ENCODE data around the gene PTTG2.
"Not testable (repeated sequence)": the region's sequence is repeated elsewhere in the genome, so short reads cannot be mapped to it uniquely, and the experiment has no call there.

The PTTG2 gene

DNA sequence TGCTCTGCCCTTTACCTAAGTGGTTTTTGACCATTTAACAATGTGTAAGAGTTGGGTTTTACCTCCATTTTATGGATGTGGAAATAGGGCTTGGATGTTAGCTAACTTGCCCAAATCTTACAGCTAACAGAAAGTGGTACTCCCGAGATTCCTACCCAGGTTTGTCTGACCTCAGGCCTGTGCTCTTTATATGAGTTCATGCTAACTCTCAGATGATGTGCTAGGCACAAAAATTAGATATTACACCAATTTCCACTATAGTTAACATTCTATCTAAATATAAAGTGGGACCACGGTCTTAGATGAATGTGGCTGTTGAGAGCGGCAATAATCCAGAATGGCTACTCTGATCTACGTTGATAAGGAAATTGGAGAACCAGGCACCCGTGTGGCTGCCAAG is at the start of gene PTTG2:
Gene PTTG2 (plus strand): TSS at position 301 of the 400 bp plus-strand sequence. CDS start 37 bp downstream, at position 338.
- no peak for DNase-seq (ENCODE audit: low spot score)

DNA sequence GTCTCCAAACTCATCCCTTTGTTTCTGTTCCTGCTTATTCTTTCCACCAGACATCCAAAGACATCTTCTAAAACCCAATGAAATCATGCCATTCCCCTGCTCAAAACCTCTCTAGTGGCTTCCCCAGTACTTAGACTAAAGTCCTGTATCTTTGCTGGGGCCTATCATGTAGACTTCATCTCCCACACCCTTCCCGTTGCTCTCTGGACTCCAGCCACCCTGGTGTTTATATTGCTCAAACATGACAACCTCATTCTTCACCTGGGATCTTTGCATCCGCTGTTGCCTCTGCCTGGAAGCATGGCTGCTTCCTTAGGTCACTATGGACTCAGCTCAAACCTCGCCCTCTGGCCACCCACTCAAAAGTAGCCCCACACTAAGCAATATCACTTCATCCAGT is 45.7 kb upstream of the PTTG2 start:
- DNase-seq (ENCODE audit: low spot score), result no peak

DNA sequence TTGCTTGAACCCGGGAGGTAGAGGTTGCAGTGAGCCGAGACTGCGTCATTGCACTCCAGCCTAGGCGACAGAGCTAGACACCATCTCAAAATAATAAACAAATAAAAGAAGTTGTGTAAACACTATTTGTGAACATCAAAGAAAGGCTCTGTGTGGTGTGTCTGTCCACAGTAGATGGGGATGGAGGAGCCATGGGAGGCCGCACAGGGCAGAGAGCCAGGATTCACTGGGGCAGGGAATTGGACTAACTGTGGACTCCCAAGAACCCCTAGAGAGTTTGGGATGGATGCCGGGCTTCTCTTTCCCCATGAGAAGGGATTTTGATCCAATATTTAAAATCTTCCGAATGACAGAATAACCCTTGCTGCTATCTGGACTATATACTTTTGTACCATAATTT is 42.8 kb upstream of the PTTG2 start:
- DNase-seq (ENCODE audit: low spot score), result no peak

DNA sequence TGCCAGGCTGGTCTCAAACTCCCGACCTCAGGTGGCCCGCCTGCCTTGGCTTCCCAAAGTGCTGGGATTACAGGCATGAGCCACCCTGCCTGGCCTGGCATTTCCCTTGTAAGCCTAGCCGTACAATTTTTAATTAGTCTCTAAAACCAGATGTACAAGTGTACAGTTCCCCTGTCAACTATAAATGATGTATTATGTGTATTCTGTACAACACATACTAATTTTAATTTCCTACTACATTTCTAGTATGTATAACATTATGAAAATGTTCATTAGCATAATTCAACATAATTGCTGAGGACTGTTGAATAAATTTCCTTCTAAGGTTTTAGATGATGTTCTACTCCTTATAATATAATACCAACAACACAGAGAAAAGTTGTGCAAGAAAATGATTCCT is 41.5 kb upstream of the PTTG2 start:
- DNase-seq (ENCODE audit: low spot score), result no peak

DNA sequence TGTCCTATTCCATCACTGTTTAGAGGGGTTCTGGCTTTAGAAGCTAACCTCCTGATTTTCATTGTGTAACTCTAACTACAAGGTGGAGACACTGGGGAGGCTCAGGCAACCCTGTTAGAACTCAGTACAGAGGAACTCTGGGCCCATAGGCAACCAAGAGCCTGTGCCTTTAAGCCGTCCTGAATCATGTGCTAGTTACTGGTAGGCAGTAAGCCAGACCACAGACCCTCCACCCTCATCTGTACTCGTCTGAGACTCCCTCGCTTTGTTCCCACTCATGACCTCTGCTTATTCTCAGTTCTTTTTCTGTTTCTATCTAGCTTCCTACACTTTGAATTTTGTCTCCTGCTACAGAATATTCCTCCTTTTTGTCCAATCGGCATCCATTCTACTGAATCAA is 37.9 kb upstream of the PTTG2 start:
- no peak for DNase-seq (ENCODE audit: low spot score)

DNA sequence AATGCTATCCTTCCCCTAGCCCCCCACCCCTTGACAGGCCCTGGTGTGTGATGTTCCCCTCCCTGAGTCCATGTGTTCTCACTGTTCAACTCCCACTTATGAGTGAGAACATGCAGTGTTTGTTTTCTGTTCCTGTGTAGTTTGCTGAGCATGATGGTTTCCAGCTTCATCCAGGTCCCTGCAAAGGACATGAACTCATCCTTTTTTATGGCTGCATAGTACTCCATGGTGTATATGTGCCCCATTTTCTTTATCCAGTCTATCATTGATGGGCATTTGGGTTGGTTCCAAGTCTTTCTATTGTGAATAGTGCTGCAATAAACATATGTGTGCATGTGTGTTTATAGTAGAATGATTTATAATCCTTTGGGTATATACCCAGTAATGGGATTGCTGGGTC is 37.1 kb upstream of the PTTG2 start:
- not testable (repeated sequence) for DNase-seq (ENCODE audit: low spot score)

DNA sequence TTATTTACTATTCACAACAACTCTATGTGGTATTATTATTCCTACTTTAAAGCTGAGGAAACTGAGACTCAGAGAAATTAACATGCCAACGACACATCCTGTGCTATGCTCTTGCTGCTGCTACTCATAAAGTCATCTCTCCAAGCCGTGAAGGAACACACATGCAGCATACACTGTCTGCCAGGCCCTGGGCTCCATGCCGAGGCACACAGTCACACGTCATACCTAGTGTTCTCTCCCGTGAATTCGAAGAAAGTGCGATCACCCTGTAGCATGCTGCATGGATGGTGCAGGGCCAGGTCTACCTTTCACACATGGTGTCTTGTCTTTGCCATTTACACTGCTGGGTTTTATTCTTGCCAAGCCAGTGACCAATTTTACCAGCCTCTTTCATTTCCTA is 35.3 kb upstream of the PTTG2 start:
- DNase-seq (ENCODE audit: low spot score), result no peak

DNA sequence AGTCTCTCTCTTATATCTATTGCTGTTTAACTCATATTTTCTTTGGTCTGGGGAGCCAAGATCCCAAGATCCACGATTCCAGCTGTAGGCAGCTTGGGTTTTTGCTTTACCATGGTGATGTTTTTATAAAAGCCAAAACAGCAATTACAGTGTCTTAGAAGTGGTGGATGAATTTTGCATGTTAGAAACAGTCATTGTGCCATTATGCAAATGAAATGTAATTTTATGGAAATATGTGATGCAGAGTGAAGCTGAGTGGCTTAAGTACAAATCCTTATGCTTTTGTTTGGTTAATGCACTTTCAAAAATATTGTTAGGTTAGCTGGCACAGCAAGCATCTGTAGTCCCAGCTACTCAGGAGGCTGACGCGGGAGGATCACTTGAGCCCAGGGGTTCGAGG is 32.8 kb upstream of the PTTG2 start:
- no peak for DNase-seq (ENCODE audit: low spot score)

DNA sequence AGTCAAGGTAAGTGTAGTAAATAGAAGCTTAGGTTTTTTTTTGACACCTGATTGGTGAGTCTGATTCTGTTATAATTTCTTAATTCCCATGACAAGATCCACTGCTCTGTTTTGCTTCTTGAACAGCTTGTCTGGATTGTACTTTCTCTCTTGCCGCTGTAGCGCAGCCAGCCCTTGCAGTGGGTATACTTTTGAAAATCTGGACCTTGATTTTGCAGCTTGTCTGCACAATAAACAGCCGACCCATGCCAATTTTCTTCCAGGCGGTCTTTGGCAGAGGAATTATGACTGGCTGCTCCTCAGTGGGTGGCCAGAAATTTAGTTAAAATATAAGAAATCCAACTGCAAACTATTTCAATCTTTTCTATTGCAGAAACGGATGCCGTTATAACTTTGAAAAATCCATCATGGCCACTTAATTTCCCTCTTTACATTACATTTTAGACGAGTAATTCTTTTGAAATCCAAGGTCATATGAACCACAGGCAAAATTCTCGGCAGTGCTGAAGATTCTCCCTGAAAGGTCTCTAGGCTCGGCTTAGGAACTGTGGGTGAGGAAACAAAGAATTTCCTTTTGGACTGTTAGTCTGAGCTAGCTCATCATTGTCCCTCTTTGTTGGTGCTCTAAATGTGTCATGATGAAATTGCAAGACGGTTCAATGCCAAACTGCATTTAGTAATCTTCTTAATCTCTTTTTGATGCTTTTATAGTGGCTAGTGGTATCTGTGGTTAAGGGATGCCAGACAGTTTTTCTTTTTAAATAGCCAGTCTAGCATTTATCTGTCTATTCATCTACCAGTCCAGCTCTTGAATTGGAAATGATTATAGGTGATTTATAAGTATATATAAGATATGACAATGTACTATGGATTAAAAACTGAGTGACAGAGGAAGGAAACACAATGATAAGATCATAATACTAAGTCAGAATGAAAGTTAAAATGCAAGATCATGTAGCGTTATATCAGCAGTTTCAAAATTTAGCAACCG is 31.5 kb upstream of the PTTG2 start:
- DNase-seq (ENCODE audit: low spot score), result no peak

DNA sequence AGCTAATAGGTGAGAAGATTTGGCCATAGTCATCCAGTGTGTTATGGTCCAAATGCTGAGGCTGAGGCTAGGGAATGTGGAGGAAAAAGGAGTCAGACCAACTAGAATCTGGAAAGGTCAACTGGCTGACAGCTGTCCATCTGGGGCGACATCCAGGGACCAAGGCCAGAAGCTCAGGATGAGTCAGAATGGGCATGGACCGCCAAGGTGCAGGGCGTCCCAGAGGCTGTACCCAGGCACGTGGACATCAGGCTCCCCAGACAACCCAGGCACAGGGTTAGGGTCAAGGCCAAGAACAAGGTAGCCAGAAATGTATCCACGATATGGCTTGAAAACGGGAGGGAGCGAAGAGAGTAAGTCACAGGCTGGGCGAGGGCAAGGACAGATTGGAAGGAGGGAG is 26.1 kb upstream of the PTTG2 start:
- no peak for DNase-seq (ENCODE audit: low spot score)

DNA sequence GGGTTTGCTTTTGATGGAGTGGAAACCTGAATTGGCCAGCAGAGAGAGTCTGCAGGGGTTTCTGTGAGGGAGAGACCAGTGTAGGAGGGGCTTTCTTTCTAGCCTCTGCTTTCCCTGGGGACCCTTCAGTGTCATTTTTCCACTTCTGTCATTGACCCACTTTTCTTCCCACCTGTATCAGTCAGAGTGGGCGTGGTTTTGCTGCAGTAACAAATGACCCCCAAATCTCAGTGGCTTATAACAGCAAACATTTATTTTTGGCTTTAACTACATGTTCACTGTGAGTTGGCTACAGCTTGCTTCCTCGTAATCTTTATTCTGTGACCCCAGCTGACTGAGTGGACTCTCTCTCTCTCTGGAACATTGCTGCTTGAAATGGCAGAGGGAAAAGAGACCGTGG is 25.6 kb upstream of the PTTG2 start:
- DNase-seq (ENCODE audit: low spot score), result no peak

DNA sequence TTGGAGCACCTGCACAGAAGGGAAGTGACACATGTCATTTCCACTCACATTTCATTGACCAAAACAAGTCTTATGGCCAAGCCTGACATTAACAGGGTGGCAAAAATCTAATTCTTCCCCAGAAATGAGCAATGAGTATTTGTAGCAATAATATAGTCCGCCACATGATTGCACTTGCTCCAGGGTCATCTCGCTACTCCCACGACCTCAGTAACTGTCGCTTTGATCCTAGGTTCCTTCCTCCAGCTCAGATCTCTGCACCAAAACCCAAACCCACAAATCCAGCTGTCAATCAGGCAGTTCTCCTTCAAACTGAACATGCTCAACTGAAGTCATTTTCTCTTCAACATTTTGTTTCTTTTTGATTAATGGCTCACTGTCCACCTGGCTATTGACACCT is 25.2 kb upstream of the PTTG2 start:
- DNase-seq (ENCODE audit: low spot score), result no peak

DNA sequence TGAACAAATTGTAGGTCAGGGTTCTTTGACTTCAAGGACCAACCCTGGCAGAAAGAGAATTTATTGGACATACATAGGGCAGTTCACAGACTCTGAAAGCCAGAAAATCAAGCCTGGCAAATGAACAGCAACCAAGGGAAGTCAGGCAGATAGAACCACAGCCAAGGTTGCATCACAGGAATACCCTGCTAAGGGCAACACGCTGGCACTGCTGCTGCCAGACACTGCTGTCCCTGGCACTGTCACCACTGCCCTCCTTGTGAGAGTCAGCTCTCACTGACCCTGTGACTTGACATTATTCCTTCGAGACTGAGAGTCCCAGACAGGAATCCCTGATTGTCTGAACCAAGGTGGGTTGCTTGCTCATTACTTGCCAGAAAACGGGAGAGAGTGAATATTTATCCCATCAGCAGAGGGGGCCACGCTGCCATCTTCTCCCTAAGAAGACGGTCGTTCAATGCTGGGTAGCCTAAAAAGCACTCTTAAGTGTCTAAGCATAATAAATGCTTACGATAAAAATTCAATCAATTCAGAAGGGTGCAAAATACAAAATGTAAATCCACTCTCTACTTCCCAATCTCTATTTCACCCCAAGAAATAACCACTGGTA is 23.2 kb upstream of the PTTG2 start:
- DNase-seq (ENCODE audit: low spot score), result no peak

DNA sequence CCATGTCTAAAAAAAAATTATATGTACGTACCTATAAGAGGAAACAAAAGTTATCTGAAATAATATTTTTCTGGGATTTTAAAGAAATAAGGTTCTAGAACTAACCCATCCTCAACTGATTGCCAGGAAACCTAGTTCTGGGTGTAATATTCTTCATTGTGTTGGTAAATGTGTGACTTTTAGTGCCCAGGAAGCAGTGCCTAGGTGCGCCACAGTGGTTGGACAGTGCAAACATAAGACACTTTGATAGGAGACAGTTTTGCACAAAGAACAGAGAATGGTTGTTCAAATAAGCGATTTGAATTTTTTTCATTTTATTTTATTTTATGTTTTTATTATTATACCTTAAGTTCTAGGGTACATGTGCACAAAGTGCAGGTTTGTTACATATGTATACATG is 22.0 kb upstream of the PTTG2 start:
- DNase-seq (ENCODE audit: low spot score), result no peak

DNA sequence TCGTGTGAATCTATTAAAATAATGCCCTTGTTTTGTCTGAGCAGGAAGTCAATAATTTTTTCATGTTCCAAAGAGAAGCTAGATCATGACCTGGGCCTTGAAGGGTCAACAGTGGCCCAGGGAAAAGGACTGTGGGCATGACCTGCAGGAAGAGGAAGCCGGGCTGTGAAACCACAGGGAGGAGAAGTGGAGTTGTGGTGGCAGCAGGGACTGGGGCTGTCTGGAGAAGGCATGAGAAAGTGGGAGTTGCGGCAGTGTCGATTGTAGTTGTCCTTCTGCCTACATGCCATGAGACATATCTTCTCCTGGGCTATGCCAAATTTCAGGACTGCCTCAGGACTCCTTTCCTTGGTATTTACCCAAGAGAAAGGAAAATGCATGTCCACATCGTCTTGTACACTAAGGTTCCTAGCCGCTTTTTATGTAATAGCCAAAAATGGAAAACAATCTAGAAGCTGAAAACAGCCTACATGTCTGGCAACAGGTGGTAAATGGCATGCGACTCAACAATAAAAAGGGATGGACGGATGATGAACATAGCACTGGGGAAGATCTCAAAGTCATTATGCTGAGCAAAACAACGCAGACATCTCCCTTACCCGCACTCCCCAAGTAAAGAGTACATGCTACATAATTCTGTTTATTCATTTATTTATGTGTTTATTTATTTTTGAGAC is 13.6 kb upstream of the PTTG2 start:
- peak; percentile 31 for DNase-seq (ENCODE audit: low spot score)

DNA sequence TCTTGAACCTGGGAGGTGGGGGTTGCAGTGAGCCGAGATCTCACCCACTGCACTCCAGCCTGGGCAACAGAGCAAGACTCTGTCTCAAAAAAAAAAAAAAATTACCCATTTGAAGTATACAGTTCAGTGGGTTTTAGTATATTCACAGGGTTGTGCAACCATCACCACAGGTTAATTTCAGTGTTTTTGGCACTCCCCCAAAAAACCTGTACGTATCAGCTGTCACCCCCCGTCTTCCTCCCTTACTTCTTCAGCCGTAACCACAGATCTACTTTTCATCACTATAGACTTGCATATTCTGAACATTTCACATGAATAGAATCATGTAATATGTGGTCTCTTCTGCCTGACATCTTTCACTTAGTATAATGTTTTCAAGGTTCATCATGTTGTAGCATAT is 11.7 kb upstream of the PTTG2 start:
- no peak for DNase-seq (ENCODE audit: low spot score)

DNA sequence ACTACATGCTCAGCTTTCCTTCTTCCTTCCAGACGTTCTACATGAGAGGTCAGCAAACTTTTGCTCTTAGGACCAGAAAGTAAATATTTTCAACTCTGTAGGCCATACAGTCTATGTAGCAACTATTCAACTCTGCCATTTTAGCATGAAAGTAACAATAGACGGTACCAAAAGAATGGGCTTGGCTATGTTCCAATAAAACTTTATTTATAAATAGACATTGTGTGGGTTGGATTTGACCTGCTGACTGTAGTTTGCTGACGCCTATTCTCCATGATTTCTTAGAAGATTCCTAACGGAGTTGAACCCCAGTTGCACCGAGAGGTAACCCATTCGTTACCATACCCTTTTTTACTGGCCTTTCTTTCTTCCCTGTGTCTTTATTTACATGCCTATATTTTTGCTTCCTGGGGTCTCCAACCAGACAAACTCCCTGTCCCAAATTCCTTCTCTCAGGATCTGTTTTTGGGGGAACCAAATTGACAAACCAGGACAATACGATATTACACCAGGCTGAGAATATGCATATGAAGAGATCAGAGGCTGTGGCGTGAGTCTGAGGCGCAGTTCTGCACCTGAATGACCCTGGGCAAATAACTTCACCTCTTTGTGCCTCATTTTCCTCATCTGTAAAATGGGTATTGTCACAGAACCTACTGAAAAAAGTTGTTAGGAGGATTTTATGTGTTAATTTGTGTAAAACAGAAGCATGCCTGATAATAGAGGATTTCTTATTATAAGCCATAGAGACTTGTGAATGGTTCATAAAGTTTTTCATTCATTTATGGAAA is 10.4 kb upstream of the PTTG2 start:
- DNase-seq (ENCODE audit: low spot score), result no peak

DNA sequence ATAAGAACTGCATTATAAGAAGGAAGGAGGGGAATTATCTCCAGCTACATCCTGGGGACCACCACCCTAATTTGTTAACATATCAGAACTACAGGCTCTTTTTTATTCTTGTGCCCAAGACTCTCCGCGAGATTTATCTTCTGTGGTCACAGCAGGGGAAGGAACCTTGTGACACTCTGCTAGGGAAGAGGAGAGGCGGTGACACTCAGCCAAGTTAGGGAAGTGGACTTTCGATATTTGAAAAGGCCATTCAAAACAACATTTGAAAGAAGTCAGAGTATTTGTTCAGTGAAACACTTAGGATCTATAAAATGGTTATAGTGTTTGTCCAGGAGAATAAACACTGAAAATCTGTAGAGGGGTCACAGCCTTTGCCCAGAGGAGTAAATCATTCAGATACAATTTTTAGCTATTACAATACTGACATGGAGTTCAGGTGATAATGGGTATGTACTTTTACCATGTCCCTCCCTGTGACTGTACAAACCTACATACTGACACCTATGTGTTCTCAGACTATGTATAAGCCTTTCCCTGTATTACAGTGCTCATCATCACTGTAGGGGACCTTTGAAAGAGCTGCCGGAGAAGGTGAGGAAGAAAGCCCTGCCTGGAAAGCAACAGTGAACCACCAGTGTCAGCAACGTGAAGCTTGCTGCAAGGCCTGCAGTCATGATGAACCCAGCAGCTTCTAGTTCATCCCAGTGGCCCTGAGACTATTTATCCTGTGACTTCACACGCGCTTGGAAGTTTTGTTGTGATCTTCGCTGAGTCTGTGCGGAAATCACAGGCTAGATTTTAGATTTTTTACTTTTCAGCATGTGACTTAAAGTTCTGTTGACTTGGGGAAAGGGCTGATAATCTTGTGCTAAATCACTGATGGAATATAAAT is 8.5 kb upstream of the PTTG2 start:
- peak; percentile 33 for DNase-seq (ENCODE audit: low spot score)

DNA sequence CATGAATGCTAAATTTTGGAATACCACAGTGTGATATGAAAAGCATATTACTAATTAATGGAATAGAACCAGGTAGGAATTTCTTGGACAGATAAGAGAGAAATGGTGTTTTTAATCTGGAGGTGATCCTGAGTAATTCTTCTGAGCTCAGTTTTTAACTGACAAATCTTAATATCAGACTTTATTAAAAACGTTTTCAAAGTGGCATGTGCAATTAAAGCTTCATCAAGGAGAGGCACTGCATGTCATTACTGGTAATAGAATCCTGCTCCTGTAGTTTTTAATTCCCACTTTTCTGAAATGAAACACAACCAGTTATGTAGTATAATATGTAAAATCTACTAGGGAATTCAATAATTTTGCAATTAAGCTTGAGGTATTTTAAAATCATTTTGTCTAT is 7.0 kb upstream of the PTTG2 start:
- DNase-seq (ENCODE audit: low spot score), result no peak

DNA sequence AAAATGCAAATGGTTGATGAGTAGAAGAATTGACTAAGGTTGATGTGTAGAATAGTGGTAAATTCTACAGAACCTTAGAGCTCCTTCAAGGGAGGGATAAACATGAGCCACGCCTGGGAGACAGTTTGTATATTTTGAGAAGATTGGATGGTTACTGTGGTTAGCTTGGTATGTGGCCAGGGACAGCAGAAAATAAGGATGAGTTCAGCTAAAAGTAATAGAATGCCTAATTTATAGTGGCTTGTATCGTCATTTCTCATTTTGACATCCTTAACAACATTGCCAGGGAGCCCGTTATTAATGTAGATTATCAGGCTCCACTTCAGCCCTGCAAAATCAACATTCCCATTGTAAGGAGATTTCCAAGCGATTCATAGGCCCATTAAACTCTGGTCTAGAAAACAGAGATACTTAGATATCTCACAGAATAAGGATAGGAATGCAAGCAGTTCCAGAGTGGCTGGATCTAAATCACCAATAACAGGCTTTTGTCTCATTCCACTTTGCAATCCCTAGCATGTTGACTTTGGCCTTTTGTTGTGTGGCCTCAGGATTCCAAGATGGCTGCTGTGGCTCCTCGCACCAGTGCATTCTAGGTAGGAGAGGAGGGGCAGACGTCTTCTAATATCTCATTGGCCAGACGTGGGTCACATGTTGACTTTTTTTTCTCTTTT is 6.4 kb upstream of the PTTG2 start:
- no peak for DNase-seq (ENCODE audit: low spot score)

DNA sequence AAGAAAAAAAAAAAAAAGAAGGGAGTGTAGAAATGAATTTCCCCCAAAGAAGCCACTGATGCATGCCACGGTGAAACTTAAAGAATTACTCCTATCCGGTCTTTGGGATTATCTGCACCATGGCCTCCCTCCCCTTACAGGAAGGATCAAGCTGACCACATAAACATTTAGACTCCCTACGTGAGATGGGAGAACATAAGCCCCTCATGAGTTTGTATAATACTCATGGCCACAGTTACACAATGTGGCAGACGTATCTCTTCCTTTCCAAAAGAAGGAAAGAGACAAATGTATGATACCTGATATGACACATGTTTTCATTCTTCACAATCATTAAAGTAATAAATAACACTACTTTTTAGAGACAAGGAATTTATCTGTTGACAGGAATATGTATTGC is 3.3 kb upstream of the PTTG2 start:
- no peak for DNase-seq (ENCODE audit: low spot score)

Measured in globus pallidus (tissue), 1 donor.